Natural killer cell (primary cell): ENCODE measurements around the gene ROBO1. TPM values are rescaled to one million over a fixed set of nuclear protein-coding genes. Genes with fewer than 3 reads are reported as not detected.

ENCODE experiments used
- ATAC-seq, 3 donors: fragments of 150-1000 bp in 2 of 3; fragments of 200-7000 bp in 1 of 3; cut with Tn5 transposase; 1 replicate in 1 of 3; 2 replicates in 2 of 3; pipeline ENCODE4 v1.10.0; 2021; ENCODE audit warnings: mild to moderate bottlenecking in 2 of 3, moderate library complexity in 2 of 3
- DNase-seq, 2 donors: peaks; one replicate each; pipeline versions ENCODE4 v3.0.0 to v3.0.0-alpha.2; 2013 to 2021; ENCODE audit warnings: mixed read lengths in 1 of 2
- H3K27ac ChIP-seq: one replicate; pipeline ENCODE4 v1.5.1; 2013; ENCODE audit warnings: mild to moderate bottlenecking, low read length
- H3K27me3 ChIP-seq: one replicate; pipeline ENCODE4 v1.6.1; 2013; ENCODE audit warnings: low read length; ENCODE audit not compliant: control insufficient read depth, insufficient read depth
- H3K36me3 ChIP-seq: one replicate; pipeline ENCODE4 v1.6.1; 2013; ENCODE audit warnings: low read length; ENCODE audit not compliant: control insufficient read depth, insufficient read depth
- H3K4me1 ChIP-seq: one replicate; pipeline ENCODE4 v1.6.1; 2013; ENCODE audit warnings: low read length; ENCODE audit not compliant: control insufficient read depth, insufficient read depth
- H3K4me3 ChIP-seq: one replicate; pipeline ENCODE4 v1.5.1; 2013; ENCODE audit warnings: low read length
- H3K9me3 ChIP-seq: one replicate; pipeline ENCODE4 v1.6.1; 2013; ENCODE audit warnings: low read length; ENCODE audit not compliant: control insufficient read depth, insufficient read depth
- H3K27ac Mint-ChIP-seq, 2 donors: one replicate each; pipeline ENCODE4 v1.8.0; 2022; ENCODE audit warnings: mild to moderate bottlenecking in 2 of 2, mixed read lengths in 2 of 2, moderate library complexity in 1 of 2
- H3K27me3 Mint-ChIP-seq, 2 donors: one replicate each; pipeline ENCODE4 v1.8.0; 2022; ENCODE audit warnings: low read depth in 2 of 2, mixed read lengths in 2 of 2
- H3K36me3 Mint-ChIP-seq: one replicate; pipeline ENCODE4 v1.8.0; 2022; ENCODE audit warnings: mixed read lengths
- H3K4me1 Mint-ChIP-seq, 2 donors: one replicate each; pipeline ENCODE4 v1.8.0; 2022; ENCODE audit warnings: mixed read lengths in 2 of 2
- H3K4me3 Mint-ChIP-seq: one replicate; pipeline ENCODE4 v1.8.0; 2022; ENCODE audit warnings: mild to moderate bottlenecking, moderate library complexity, mixed read lengths
- H3K9me3 Mint-ChIP-seq, 2 donors: one replicate each; pipeline ENCODE4 v1.8.0; 2022; ENCODE audit warnings: mixed read lengths in 2 of 2
- WGBS: methylation state at CpG from one replicate; pipeline ENCODE4 v1.1.7; 2013; ENCODE audit warnings: missing lambda C conversion rate; ENCODE audit not compliant: insufficient coverage; 5-methylcytosine and 5-hydroxymethylcytosine counted together
- intact Hi-C: fragments of 100-400 bp; cut with micrococcal nuclease; formaldehyde crosslinking; loops from one replicate; pipeline ENCODE4 v1.14.2; 2022
- total RNA-seq, 4 donors: library from RNA; stranded (reverse); fragments of 120-200 nt in 1 of 4; gene quantifications; one replicate each; pipeline versions ENCODE4 v1.2.3 to v1.2.4, GENCODE V29; 2013 to 2022
- TF ChIP-seq, protein P1 (sequence below): fragments of 200-600 bp; IDR thresholded peaks from one replicate; pipeline ENCODE4 v1.8.0; 2022; ENCODE audit warnings: antibody characterized with exemption

The ROBO1 gene
- total RNA-seq, 3 donors from 2014 or later (not counting 1 experiment from before 2014, with no cell fraction given), result 0.07 TPM; not detected in 2

DNA sequence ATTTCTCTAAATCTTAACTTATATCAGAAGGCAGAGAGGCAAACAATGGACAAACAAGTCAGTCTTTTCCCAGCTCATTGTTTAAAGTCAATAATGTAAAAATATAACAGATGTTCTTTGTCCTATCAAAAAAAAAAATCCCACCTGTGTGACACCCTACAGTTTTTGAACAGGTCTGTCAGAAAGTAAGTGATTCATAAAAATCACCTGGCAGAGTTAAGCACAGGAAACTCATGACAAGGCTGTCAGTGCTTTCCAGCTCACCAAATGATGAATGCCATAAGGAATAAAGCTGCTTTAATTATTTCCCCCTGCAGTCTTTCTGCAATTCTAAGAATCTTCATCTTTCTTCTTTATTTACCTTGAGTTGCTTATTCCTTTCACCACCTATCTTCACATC, 30.3 kb downstream of the ROBO1 start:
- H3K36me3 Mint-ChIP-seq, result peaks cover 10% of the 10 kb centered on the region
- no peaks in the 10 kb centered on the region for H3K4me1 Mint-ChIP-seq

GRCh38 chr3:79729096-79729495, 38.7 kb downstream of the ROBO1 start:
- Mint-ChIP-seq H3K36me3 (peaks cover under 1% of the 10 kb centered on the region), H3K4me1 (no peaks in the 10 kb centered on the region), H3K27ac (no peak overlapping the region), H3K4me3 (no peak overlapping the region), H3K9me3 (peaks cover 15% of the 10 kb centered on the region in 2 donors), H3K27me3 (no peaks in the 10 kb centered on the region)
- H3K27ac ChIP-seq, result no peak overlapping the region
- TF ChIP-seq, protein P1, sequence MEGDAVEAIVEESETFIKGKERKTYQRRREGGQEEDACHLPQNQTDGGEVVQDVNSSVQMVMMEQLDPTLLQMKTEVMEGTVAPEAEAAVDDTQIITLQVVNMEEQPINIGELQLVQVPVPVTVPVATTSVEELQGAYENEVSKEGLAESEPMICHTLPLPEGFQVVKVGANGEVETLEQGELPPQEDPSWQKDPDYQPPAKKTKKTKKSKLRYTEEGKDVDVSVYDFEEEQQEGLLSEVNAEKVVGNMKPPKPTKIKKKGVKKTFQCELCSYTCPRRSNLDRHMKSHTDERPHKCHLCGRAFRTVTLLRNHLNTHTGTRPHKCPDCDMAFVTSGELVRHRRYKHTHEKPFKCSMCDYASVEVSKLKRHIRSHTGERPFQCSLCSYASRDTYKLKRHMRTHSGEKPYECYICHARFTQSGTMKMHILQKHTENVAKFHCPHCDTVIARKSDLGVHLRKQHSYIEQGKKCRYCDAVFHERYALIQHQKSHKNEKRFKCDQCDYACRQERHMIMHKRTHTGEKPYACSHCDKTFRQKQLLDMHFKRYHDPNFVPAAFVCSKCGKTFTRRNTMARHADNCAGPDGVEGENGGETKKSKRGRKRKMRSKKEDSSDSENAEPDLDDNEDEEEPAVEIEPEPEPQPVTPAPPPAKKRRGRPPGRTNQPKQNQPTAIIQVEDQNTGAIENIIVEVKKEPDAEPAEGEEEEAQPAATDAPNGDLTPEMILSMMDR, result no peak
- DNase-seq (no peak), ATAC-seq (no peak)
- WGBS, result no CpG with 5 or more reads among the region's 2 CpGs
- H3K4me1 ChIP-seq, result no peaks in the 10 kb centered on the region
- H3K36me3 ChIP-seq, result no peaks in the 10 kb centered on the region
- H3K27me3 ChIP-seq, result no peaks in the 10 kb centered on the region
- no peaks in the 10 kb centered on the region for H3K9me3 ChIP-seq
- intact Hi-C loops, result no loop called here
- no peak overlapping the region for H3K4me3 ChIP-seq

More for the DNA sequence above, 30.3 kb downstream of the ROBO1 start:
- no peak overlapping the region for H3K27ac ChIP-seq
- no peak for DNase-seq
- ATAC-seq, result no peak
- no peak overlapping the region for H3K4me3 ChIP-seq
- Mint-ChIP-seq H3K27me3 (no peaks in the 10 kb centered on the region), H3K4me3 (no peak overlapping the region), H3K27ac (no peak overlapping the region), H3K9me3 (peaks cover 24 to 29% of the 10 kb centered on the region in 2 donors)
- H3K27me3 ChIP-seq, result no peaks in the 10 kb centered on the region
- H3K9me3 ChIP-seq, result peaks cover 7% of the 10 kb centered on the region
- H3K4me1 ChIP-seq, result no peaks in the 10 kb centered on the region
- TF ChIP-seq, protein P1, result no peak
- H3K36me3 ChIP-seq, result no peaks in the 10 kb centered on the region
- intact Hi-C loops, result no loop called here

GRCh38 chr3:79726786-79727185, 41.0 kb downstream of the ROBO1 start:
- no peak overlapping the region for H3K4me3 ChIP-seq
- H3K4me1 Mint-ChIP-seq, result no peaks in the 10 kb centered on the region
- H3K36me3 ChIP-seq, result no peaks in the 10 kb centered on the region
- TF ChIP-seq, protein P1, result no peak
- no peak overlapping the region for H3K27ac ChIP-seq
- no peaks in the 10 kb centered on the region for H3K36me3 Mint-ChIP-seq
- no peaks in the 10 kb centered on the region for H3K27me3 ChIP-seq
- H3K4me3 Mint-ChIP-seq, result no peak overlapping the region
- H3K9me3 Mint-ChIP-seq, result peaks cover 6% of the 10 kb centered on the region in 2 donors
- H3K4me1 ChIP-seq, result no peaks in the 10 kb centered on the region
- intact Hi-C loops, result no loop called here
- no peak for DNase-seq
- H3K9me3 ChIP-seq, result no peaks in the 10 kb centered on the region
- no peaks in the 10 kb centered on the region for H3K27me3 Mint-ChIP-seq
- H3K27ac Mint-ChIP-seq, result no peak overlapping the region
- 93% methylated on average over 1 of the region's 1 CpG for WGBS
- no peak for ATAC-seq

DNA sequence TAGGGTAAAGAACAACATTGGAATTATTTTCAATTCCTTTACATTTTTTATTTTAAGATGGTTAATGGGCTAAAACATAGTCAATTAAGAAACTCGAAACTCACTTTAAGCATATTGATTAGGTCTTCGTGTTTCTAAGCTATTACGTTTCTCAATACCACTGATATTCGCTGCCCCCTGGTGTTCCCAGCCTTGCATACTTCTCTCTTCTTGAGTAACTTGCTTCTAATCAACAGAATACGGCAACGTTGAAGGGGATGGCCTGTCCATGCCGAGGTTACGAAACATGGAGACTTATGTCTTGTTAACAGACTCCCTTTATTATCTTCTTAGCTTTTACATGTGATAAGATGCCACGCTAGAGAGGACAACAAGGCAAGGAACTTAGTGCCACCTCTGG, 43.6 kb downstream of the ROBO1 start:
- no peak overlapping the region for H3K27ac Mint-ChIP-seq
- H3K27ac ChIP-seq, result no peak overlapping the region
- no peak for DNase-seq
- no peaks in the 10 kb centered on the region for H3K36me3 Mint-ChIP-seq
- no peaks in the 10 kb centered on the region for H3K4me1 ChIP-seq
- peaks cover 4 to 7% of the 10 kb centered on the region in 2 donors for H3K9me3 Mint-ChIP-seq
- no peak for ATAC-seq
- no peaks in the 10 kb centered on the region for H3K36me3 ChIP-seq
- 72% methylated on average over 9 of the region's 9 CpGs for WGBS
- H3K4me1 Mint-ChIP-seq, result no peaks in the 10 kb centered on the region
- no peak overlapping the region for H3K4me3 Mint-ChIP-seq
- no peaks in the 10 kb centered on the region for H3K9me3 ChIP-seq
- intact Hi-C loops, result no loop called here
- no peak overlapping the region for H3K4me3 ChIP-seq
- TF ChIP-seq, protein P1, result no peak
- H3K27me3 Mint-ChIP-seq, result no peaks in the 10 kb centered on the region
- no peaks in the 10 kb centered on the region for H3K27me3 ChIP-seq
